Measurements from ENCODE around the gene GPATCH3.

Gene GPATCH3

GRCh38 chr1:26913754-26914619, 13.7 kb upstream of the GPATCH3 start, which contains the start of gene NR0B2:
Gene NR0B2 (minus strand): TSS chr1:26913975. CDS start chr1:26913940, 35 bp downstream.
- TF ChIP-seq CTCF (IDR thresholded peaks at IDR 0.05; ENCODE audit: low read depth, low read length) = no peak
- no peak for DNase-seq (ENCODE audit: low read depth in 2 of 2)
- H3K4me3 ChIP-seq (replicated peaks in 1 of 2; ENCODE audit: low read depth in 2 of 2, low read length in 2 of 2) = no peak within 1 kb of the TSS

- DNase-seq (ENCODE audit: low read depth in 2 of 2) = no peak
- TF ChIP-seq CTCF (IDR thresholded peaks at IDR 0.05; ENCODE audit: low read depth, low read length) = no peak
- H3K4me3 ChIP-seq (replicated peaks in 1 of 2; ENCODE audit: low read depth in 2 of 2, low read length in 2 of 2) = no peak overlapping the region
Measured at GRCh38 chr1:26913389-26913753, 13.1 kb upstream of the GPATCH3 start.

GRCh38 chr1:26912147-26912490, 11.9 kb upstream of the GPATCH3 start:
- H3K4me3 ChIP-seq (replicated peaks in 1 of 2; ENCODE audit: low read depth in 2 of 2, low read length in 2 of 2) = no peak overlapping the region
- TF ChIP-seq CTCF (IDR thresholded peaks at IDR 0.05; ENCODE audit: low read depth, low read length) = no peak
- no peak for DNase-seq (ENCODE audit: low read depth in 2 of 2)

GRCh38 chr1:26911399-26912146, 11.3 kb upstream of the GPATCH3 start:
- H3K4me3 ChIP-seq (replicated peaks in 1 of 2; ENCODE audit: low read depth in 2 of 2, low read length in 2 of 2) = no peak overlapping the region
- DNase-seq (ENCODE audit: low read depth in 2 of 2) = no peak
- TF ChIP-seq CTCF (IDR thresholded peaks at IDR 0.05; ENCODE audit: low read depth, low read length) = no peak

- TF ChIP-seq CTCF (IDR thresholded peaks at IDR 0.05; ENCODE audit: low read depth, low read length) = no peak
- DNase-seq (ENCODE audit: low read depth in 2 of 2) = no peak
- no peak overlapping the region for H3K4me3 ChIP-seq (replicated peaks in 1 of 2; ENCODE audit: low read depth in 2 of 2, low read length in 2 of 2)
Measured at GRCh38 chr1:26910343-26911160, 10.3 kb upstream of the GPATCH3 start.

- no peak overlapping the region for H3K4me3 ChIP-seq (replicated peaks in 1 of 2; ENCODE audit: low read depth in 2 of 2, low read length in 2 of 2)
- TF ChIP-seq CTCF (IDR thresholded peaks at IDR 0.05; ENCODE audit: low read depth, low read length) = no peak
- no peak for DNase-seq (ENCODE audit: low read depth in 2 of 2)
Measured at GRCh38 chr1:26909951-26910342, 9.7 kb upstream of the GPATCH3 start.
